Activated naive CD4-positive, alpha-beta T cell treated with anti-CD3 and anti-CD28 coated beads, Interleukin-2, amount 50 U/mL, for 16 hours (primary cell): ENCODE measurements around the gene RBL2.
A peak's percentile ranks its signal among the peaks of the same experiment; 100 is the strongest.

Experiments
- DNase-seq: peaks from one replicate; pipeline ENCODE4 v3.0.0-alpha.2; 2020

RBL2 gene

DNA sequence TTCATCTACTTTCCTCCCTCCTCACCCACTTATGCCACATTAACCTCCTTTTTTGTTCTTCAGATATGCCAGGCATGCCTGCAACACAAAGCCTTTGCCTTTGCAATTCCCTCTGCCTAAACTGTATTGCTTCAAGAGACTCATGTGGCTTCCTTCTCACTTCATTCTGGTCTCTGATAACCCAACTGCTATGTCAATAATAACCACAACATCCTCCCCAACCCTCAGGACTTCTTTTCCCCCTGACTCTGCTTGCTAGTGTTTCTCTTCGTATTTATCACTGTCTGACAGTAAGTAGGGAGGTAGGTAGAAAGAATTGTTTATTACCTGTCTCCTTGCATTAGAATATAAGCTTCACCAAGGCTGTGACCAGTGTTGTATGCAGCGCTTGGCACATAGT is 22.4 kb downstream of the RBL2 start:
- DNase-seq = no peak

DNA sequence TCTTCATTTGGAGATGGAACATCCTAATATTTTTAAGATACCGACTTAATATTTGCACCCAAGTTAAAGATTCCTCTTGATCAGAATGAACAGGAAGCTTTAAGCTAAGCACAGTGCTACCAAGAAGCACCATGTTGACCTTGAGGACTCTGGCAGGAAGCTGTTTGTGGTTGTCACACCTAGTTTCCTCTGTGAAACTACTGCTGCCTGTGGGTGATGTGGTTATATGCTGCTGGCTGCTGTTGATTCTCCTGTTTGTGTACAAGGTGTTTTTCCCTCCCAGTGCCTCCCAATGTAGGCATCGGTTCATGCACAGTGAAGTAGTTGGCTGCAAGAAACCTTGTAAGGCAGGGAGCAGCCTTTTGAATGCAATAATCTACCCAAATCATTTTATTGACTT is 23.4 kb downstream of the RBL2 start:
- peak; percentile 48 for DNase-seq

DNA sequence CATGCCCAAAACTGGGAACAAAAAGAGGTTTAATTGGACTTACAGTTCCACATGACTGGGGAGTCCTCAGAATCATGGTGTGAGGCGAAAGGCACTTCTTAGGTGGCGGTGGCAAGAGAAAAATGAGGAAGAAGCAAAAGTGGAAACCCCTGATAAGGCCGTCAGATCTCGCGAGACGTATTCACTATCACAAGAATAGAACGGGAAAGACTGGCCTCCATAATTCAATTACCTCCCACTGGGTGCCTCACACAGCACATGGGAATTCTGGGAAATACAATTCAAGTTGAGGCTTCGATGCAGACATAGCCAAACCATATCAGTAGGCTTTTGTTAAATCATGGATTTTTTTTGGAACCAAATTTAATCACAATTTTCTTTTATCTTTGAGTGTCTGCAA is 24.4 kb downstream of the RBL2 start:
- no peak for DNase-seq

DNA sequence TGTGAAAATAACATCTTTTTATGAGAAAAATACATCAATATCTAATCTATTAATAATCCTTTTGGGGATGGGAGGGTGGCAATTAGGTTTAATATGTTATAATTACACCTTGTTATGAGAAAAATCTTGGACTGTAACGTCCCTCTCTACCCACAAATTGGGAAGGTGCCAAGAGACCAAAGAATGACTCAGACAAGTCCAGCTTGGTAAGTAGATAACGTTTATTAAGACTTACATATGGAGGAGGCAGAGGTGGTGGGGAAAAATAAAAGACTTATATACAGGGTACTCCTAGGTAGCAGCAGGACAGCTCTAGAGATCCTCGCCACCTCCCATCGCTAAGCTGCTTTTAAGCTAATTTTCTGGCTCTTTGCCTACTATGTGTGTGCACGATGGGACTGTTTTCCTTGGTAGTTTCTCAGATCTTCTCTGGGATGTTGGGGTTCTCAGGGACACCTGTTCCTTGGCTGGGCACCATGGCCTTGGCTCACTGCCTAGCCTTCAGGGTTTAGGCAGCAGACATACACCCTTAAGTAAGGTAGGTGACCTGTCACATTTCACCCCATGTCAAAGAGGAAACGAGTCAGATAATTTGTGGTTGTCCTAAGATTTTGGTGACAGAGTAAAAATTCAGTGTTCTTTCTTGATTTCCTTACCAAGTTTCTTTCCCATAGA is 31.5 kb downstream of the RBL2 start:
- DNase-seq = no peak

DNA sequence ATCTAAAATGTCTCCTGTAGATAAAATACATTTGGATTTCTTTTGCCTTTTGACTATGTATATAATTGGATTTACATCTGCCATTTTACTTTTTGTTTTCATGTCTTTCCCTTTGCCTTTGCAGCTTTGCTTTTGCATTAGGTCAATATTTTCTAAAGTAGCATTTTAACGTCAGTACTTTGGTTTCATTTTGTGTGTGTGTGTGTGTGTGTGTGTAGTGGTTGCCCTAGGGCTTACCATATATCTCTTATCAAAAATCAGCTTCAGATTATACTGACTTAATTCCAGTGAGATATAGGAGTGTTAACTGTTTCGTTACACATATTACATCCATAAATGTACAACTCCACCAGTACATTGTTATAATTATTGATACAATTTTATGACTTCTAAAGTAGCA is 42.6 kb downstream of the RBL2 start:
- DNase-seq = no peak

DNA sequence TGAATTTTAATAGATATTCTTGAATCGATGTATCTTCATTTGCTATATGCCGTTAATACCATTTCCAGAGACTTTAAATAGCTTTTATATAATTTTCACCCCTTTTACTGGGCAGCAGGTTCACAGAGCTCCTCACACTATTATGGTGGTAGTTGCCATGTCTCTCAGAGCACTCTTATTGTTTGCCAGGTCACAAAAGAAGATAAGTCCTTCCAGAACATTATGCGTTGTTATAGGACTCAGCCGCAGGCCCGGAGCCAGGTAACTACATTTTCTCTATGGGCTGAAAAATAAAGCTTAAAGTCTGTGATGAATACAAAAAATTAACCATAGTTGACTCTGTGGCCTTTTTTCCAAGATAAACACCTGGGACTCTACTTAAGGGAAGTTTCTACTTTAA is 44.7 kb downstream of the RBL2 start:
- DNase-seq = no peak

DNA sequence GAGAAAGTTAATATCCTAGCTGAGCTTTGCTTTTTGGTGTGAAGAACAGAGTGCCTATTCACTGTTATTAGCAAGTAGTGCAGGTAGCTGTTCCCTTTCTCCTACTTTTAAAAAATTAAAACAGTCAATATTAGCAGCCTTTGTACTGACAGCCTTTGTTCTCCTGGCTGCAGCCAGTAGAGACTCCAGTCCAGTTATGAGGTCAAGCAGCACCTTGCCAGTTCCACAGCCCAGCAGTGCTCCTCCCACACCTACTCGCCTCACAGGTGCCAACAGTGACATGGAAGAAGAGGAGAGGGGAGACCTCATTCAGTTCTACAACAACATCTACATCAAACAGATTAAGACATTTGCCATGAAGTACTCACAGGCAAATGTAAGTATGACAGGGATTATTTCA is 46.1 kb downstream of the RBL2 start:
- no peak for DNase-seq

DNA sequence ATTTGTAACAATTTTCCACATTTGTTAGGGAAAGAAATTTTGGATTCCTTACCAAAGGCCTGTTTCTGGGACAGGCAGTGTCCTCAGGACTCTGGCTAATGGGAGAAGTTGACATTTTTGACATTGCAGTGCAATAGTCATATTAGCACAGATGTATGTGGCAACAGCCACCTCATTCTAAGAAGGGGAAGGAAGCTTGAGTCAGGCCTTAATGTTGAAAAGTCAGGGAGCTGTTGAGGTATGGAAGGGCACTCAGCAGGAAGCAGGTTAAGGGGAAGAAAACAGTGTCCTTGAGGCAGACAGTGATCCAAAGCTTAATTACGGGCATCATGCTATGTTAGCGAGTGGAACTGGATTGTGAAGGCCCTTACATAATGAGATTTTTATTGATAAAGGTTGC is 47.9 kb downstream of the RBL2 start:
- no peak for DNase-seq

DNA sequence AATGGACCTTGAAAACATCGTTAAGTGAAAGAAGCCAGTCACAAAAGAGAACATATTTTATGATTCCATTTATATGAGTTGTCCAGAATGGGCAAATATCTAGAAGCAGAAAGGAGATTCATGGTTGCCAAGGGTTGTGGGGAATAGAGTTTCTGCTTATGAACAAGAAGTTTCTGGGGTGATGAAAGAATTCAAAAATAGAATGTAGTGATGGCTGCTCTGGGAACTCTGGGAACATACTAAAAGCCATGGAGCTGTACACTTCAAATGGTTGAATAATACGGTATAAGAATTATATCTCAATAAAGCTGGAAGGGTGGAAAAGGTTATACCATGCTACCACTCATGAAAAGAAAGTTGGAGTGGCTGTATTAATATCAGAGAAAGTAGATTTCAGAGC is 50.3 kb downstream of the RBL2 start:
- no peak for DNase-seq

DNA sequence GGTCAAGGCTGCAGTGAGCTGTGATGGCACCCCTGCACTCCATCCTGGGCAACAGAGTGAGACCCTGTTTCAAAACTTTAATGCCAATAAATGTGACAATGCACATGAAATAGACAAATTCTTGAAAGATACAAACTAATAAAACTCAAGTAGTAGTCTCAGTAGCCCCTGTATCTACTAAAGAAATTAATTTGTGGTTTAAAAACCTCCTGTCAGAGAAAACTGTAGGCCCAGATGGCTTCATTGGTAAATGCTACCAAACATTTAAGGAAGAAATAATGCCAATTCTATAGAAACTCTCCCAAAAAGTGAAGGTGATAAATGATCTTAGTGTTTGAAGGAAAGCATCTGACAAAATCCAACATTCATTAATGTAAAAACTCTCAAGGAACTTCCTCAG is 52.0 kb downstream of the RBL2 start:
- DNase-seq = no peak

DNA sequence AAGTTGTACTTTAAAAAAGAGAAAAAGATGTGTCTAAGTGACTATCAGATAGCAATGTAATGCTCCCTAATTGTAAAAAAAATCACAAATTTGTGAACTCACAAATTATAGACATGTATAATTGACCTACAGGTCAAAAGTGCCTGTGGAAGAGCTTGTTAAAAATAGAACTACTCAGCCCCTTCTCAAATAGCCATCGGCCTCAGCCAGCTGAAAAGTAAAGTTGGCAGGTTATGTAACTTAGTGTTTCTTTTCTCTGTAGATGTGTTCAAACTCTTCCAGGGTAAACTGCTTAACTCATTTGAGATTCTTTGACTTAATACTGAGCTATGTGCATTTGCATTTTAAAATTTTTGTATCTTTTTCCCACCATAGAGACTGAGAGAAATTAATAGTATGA is 55.5 kb downstream of the RBL2 start:
- no peak for DNase-seq

DNA sequence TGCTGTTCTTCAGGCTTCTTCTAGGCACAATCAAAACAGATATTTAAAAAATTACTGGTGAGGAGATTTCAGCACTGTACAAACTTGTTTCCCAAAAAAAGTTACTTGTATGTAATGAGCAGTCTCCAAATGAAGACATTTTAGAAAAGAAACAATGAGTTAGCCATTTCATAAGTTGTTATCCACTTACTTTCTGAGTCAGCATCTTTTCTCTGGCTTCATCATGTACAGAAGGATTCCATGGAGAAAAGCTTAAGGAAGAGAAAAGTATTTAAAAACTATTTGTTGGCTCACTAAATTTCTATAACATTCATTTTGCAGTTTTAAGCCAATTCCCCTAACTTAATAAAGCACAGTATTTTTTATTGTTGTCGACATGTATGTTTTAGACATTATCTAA is 58.2 kb downstream of the RBL2 start:
- DNase-seq = no peak

DNA sequence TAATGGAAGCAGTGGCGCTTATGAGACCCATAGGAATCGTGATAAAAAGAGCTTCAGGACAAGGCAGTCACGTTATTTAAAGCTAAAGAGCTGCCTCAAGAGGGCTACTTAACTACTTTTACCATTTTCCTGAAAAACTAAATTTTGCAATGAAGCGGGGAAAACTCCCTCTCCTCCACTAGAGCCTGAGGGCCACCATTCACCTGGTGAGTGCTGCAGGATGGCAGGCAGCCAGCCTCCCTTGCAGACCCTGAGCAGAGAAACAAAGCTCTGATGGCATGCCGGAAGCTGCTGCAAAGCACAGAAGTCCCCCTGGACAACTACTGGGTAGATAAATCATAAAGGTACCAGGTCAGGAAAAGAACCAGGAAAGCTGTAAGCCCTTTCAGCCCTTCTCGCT is 60.4 kb downstream of the RBL2 start:
- DNase-seq = no peak

DNA sequence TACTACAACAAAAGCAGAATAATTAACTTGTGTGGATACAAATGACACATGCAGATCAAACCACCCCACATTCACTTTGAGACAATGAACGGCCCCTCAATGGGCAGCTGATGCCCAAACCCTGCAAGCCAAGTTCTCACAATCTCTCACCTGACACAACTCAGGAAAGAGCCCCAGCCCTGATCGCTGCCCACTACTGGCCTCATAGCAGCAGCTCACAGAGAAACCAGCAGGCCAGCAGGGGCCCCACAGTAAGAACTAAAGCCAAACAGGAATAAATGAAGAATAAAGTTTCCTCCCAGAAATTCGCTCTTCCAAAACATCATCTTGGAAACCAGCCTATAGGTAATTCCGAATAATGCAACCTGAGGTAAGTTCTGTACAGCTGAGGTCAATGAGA is 61.1 kb downstream of the RBL2 start:
- DNase-seq = no peak

DNA sequence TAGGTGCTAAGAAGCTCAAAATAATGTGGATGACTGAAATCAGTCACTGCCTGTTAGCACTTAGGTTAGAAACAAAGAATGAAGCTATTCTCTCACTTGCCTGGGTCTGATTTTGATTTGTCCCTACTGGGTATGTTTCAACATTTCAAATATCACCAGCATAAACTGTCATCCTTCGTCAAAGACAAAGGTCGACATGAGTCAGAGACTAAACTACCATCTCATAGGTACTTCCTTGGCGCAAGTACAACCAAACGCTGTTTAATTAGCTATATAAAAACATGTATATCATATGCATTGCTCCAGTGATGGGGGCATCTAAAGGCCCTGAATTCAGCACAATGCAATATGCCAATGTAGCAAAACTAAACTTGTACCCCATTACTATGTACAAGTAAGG is 64.7 kb downstream of the RBL2 start:
- no peak for DNase-seq

DNA sequence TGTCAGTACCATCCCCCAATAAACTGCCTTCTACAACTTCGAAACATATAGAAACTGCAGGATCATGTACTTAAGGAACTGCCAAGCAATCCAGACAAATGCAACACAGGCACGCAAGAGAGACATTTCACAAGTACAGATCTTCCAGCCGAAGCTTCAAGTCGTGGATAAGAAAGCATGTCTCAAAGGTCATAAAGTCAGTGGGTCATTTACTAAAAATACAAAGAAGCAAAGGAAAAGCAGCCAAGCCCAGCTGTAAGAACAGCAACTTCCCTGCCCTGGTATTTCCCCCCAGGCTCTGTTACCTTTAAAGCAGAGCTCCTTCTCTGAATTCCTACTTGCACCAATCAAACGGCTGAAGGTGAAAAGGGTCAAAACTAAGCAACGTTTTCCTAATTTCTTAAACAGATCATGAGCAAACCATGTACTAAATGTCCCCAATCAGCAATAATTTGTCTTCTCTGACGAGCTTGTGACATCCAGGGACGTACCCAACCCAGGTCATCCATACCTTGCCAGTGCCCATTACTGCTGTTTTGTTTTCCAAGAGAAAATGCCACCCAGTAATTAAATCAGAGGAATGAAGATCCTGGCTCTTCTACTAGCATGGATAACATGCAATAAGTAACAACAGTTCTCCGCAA is 67.1 kb downstream of the RBL2 start:
- no peak for DNase-seq

DNA sequence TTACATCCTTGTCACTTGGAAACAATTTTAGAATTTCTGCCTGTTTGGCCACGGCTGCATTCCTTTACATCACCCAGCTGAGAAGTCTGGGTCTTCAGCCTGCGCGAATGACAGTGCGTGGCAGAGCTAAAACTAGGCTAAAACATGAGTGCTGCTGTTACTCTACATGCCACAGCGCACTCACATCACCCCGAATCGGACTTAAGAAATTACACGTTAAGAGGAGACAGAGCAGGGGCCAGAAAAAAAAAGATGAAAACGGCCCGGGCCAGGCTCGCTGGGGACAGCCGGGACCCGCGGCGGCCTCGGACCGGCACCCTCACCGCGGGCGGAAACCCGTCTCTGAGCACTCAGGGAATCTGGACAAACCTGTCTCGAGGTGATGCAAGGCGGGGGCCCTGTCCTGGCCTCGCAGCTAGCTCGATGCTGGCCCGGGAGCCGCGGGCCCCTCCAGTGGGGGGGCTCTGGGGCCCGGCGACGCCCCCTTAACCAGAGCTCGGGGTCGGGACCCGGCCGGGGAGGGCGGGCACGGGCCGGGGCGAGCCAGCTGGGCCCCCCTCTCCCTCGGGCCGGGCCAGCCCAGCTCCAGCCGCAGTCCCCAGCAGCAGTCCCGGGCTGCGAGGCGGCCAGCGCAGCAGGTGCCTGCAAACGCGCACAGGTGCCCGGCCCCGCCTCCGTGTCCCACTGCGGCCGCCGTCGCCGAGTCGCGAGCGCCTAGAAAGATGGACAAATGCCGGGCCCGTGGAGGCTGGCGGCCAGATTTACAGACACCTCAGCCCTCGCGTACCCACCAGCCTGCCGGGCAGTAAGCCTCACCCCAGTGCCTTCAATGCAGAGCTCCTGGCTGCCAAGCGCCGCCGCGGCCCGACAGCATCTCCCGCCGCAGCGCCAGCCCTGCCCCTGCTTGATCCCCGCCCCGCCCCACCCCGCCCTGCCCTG is 68.3 kb downstream of the RBL2 start, which contains the start of gene AKTIP:
TSS of gene AKTIP (minus strand) at position 879 of the 939 bp plus-strand sequence. CDS start 2,950 bp downstream, outside the sequence.
- DNase-seq = peak; percentile 74

DNA sequence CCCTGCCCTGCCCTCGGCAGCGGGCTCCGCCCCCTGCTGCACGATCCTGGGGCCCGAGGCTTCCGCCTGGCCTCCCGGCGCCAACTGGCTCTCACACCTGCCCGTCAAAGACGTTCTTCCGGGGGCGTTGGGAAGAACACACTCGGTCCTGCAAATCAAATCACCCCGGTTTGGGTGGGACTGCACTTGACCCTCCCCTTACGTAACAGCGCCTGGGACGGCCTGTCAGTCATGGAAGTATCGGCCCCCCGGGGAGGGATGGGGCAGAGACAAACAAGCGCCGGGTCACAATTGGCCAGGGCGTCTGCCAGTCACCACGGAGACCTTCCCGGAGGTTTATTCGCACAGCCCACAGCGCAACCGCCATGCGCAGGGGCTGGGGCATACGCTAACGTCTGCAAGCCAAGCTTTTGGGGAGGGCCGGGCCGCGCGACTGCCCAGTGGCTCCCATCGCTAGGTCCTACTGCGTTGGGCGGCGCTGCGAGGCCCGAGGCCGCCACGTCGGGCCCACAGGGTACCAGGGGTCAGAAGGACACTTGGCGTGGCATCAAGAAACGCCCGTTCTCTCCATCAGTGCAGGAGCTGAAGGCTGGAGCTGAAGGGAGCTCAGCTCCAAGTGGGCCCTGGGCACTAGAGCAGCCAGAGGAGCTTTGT is 69.1 kb downstream of the RBL2 start:
- peak; percentile 100 for DNase-seq

DNA sequence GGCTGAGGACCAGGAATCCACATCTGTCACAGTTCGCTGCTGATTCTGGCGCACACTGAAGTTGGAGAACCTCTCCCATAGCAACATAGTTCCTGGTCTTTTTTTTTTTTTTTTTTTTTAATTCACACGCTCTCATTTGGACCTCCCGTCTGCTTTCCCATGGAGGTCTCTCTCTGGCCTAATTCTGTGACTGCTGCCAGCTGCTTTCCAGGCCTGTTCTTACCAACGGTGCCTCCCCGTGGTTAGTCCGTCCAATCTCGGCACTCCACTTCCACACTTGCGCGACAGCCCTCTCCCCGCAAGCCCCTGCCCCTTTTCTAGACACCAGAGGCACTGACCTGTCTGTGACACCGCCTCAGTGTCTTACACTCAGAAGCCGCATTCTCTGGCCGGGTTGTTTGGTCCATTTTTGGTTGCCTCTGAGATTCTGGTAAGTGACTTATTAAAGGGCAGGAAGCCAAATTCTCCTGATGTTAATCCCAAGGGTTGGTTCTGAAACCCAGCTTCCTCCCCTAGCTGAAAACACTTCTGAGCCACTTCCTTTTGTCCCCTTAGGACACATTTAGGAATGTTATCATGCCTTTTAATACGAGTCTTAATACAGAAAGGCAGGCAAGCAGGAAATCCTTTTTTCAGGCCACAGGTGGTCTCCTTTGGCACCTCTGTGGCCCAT is 69.9 kb downstream of the RBL2 start:
- no peak for DNase-seq

DNA sequence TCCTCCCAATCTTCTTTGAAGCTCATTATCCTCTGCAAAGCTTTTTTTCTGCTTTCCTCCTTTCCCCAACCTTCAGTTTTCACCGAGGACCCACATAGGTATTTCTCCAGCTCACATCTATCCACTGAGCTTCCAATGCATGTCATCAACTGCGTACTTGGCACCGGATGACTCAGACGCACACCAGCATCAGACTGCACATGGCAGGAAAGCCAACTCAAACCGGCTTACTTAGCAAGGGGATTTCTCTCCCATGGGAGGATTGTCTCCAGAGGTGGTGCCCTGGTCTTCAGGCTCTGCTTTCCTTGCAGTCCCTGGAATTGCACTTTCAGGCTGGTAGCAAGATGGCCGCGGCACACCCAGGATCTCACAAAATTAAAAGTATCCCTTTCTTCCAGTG is 70.4 kb downstream of the RBL2 start:
- DNase-seq = no peak

DNA sequence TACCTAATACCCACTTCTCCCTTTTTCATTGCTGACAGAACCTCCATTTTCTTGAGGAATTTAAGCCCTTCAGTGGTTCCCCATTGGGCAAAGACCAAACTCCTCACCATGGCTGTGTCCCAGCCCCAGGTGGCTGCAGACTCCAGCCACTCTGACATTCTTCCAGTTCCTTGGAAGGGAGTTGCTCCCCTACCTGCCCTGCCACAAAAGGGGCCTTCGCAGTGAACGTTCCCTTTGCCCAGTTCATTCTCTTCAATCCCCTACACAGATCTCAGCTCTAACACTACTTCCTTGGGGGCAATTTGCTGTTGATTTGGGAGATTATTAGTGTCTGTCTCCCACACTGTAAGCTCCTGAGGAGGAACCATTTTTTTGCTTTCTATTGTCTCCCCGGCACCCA is 72.0 kb downstream of the RBL2 start:
- no peak for DNase-seq

DNA sequence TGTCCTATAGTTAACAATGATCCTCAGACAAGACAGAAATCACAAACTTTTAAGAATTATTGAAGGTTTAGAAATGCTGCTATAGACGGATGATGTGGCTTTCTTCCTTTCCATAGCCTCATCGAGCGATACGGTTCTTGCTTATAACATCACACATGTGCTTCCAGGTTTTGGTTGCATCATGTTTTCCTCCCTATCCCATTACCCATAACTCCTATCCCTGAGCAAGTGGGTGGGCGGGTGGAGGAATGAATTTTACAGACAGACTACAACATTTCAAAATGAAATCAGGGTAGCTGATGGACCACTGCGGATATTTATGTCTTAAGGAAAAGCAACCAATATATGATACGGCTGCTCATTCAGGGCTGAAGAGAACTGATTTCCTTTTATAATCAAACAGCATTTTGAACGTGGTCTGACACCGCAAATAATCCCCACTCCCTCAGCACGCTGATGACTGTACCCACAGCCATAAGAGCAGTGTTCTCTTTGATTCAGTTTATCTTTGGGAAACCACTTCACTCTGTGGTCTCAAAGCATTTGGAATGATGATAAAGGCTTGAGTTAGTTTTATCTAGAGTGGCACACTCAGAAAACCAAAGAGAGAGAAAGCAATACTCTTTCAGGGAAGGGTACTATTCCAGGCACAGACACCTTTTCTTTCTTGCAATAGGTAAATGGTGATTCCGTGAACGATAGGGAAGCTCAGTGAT is 73.4 kb downstream of the RBL2 start:
- DNase-seq = no peak
